ENCODE data around the gene ELP2. TPM values are rescaled to one million over a fixed set of nuclear protein-coding genes. Genes with fewer than 3 reads are reported as not detected.

ELP2 gene
- total RNA-seq, 1 experiment from 2014 or later: 96.5 TPM

- intact Hi-C loops (cut with micrococcal nuclease; ENCODE audit: unreplicated experiment): no loop called here
- no peak for DNase-seq (ENCODE audit: low spot score)
- no peak overlapping the region for H3K27ac ChIP-seq (ENCODE audit: low read depth, low read length, poor library complexity, severe bottlenecking)
- peaks cover 5% of the 10 kb centered on the region for H3K4me1 ChIP-seq (ENCODE audit: insufficient read depth, low read length, poor library complexity, severe bottlenecking)
- POLR2A ChIA-PET (ENCODE audit: low non-redundant PET): no interaction called here
- no peak overlapping the region for H3K4me3 ChIP-seq (ENCODE audit: low read depth, low read length, poor library complexity, severe bottlenecking)
- CTCF ChIA-PET: no interaction called here
- BruUV-seq (replicated peaks): no TSS peak
- H3K27me3 ChIP-seq (replicated peaks; ENCODE audit: insufficient read depth, low read depth, low read length, poor library complexity): peaks cover 22% of the 10 kb centered on the region
- no peaks in the 10 kb centered on the region for H3K36me3 ChIP-seq (ENCODE audit: insufficient read depth, low read length, poor library complexity, severe bottlenecking)
- TF ChIP-seq CTCF (conservative IDR thresholded peaks at IDR 0.05; ENCODE audit: low read depth, low read length): no peak
- TF ChIP-seq EZH2 (IDR thresholded peaks at IDR 0.05; ENCODE audit: borderline replicate concordance, low read depth, low read length, poor library complexity, severe bottlenecking): no peak
- no peaks in the 10 kb centered on the region for H3K9me3 ChIP-seq (ENCODE audit: low read depth, low read length, poor library complexity, severe bottlenecking)
Measured at GRCh38 chr18:36191711-36192110, 62.0 kb downstream of the ELP2 start.

GRCh38 chr18:36194600-36195315 lies 65.1 kb downstream of the ELP2 start:
- CTCF ChIA-PET: no interaction called here
- POLR2A ChIA-PET (ENCODE audit: low non-redundant PET): interaction anchor here (0.5 kb wide), 1 partner anchor 30 kb away, joined by 3 read pairs; no protein-coding TSS in a partner anchor
- H3K27me3 ChIP-seq (replicated peaks; ENCODE audit: insufficient read depth, low read depth, low read length, poor library complexity): no peaks in the 10 kb centered on the region
- TF ChIP-seq EZH2 (IDR thresholded peaks at IDR 0.05; ENCODE audit: borderline replicate concordance, low read depth, low read length, poor library complexity, severe bottlenecking) (no peak), CTCF (conservative IDR thresholded peaks at IDR 0.05; ENCODE audit: low read depth, low read length) (no peak)
- H3K36me3 ChIP-seq (ENCODE audit: insufficient read depth, low read length, poor library complexity, severe bottlenecking): no peaks in the 10 kb centered on the region
- H3K4me3 ChIP-seq (ENCODE audit: low read depth, low read length, poor library complexity, severe bottlenecking): no peak overlapping the region
- DNase-seq (ENCODE audit: low spot score): no peak
- intact Hi-C loops (cut with micrococcal nuclease; ENCODE audit: unreplicated experiment): no loop called here
- H3K9me3 ChIP-seq (ENCODE audit: low read depth, low read length, poor library complexity, severe bottlenecking): no peaks in the 10 kb centered on the region
- H3K4me1 ChIP-seq (ENCODE audit: insufficient read depth, low read length, poor library complexity, severe bottlenecking): no peaks in the 10 kb centered on the region
- BruUV-seq (replicated peaks): no TSS peak
- no peak overlapping the region for H3K27ac ChIP-seq (ENCODE audit: low read depth, low read length, poor library complexity, severe bottlenecking)

- H3K4me3 ChIP-seq (ENCODE audit: low read depth, low read length, poor library complexity, severe bottlenecking): no peak overlapping the region
- TF ChIP-seq CTCF (conservative IDR thresholded peaks at IDR 0.05; ENCODE audit: low read depth, low read length) (no peak), EZH2 (IDR thresholded peaks at IDR 0.05; ENCODE audit: borderline replicate concordance, low read depth, low read length, poor library complexity, severe bottlenecking) (no peak)
- ChIA-PET POLR2A (ENCODE audit: low non-redundant PET) (interaction anchor here (0.5 kb wide), 1 partner anchor 31 kb away, joined by 3 read pairs; no protein-coding TSS in a partner anchor), CTCF (no interaction called here)
- no peaks in the 10 kb centered on the region for H3K27me3 ChIP-seq (replicated peaks; ENCODE audit: insufficient read depth, low read depth, low read length, poor library complexity)
- no peak overlapping the region for H3K27ac ChIP-seq (ENCODE audit: low read depth, low read length, poor library complexity, severe bottlenecking)
- no TSS peak for BruUV-seq (replicated peaks)
- no peaks in the 10 kb centered on the region for H3K4me1 ChIP-seq (ENCODE audit: insufficient read depth, low read length, poor library complexity, severe bottlenecking)
- H3K36me3 ChIP-seq (ENCODE audit: insufficient read depth, low read length, poor library complexity, severe bottlenecking): no peaks in the 10 kb centered on the region
- no peaks in the 10 kb centered on the region for H3K9me3 ChIP-seq (ENCODE audit: low read depth, low read length, poor library complexity, severe bottlenecking)
- intact Hi-C loops (cut with micrococcal nuclease; ENCODE audit: unreplicated experiment): no loop called here
- DNase-seq (ENCODE audit: low spot score): no peak
Measured at GRCh38 chr18:36195427-36196122, 65.9 kb downstream of the ELP2 start.

Data from A673 (cell line).